NCI-H69 (cell line): Measurements from ENCODE around the gene TUSC1.
"Not testable (repeated sequence)": the region's sequence is repeated elsewhere in the genome, so short reads cannot be mapped to it uniquely, and the experiment has no call there.

Experiments
- DNase-seq: peaks from one replicate; lab custom pipeline; 2025; lab: John Stamatoyannopoulos, UW

TUSC1 gene

DNA sequence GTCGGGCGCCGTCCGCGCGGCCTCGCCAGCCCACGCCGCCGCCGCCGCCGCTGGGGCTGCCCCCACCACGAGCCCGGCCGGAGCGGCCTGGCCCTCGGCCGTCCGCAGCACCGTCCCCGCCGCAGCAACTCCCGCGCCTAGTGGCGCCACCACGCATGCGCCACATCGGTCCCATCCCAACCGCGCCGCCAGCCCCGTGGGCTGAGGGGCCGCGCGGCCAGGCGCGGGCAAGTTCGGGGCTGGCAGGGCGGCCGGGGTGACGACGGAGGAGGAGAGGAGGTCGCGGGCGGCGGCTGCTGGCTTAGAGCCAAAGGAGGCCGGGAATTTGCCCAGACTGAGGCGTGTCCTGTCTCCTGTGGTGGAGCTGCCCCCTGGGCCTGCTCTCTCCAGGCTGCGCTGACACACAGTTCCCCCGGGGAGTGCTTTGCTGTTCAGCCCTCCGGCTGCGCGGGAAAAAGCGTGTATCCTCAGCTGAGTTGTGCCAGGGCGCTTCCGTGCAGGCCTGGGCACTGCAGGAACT lies at the start of gene TUSC1:
Gene TUSC1 (minus strand): TSS at position 298 of the 520 bp plus-strand sequence. CDS start 132 bp downstream, at position 166.
- DNase-seq = peak; percentile 98

DNA sequence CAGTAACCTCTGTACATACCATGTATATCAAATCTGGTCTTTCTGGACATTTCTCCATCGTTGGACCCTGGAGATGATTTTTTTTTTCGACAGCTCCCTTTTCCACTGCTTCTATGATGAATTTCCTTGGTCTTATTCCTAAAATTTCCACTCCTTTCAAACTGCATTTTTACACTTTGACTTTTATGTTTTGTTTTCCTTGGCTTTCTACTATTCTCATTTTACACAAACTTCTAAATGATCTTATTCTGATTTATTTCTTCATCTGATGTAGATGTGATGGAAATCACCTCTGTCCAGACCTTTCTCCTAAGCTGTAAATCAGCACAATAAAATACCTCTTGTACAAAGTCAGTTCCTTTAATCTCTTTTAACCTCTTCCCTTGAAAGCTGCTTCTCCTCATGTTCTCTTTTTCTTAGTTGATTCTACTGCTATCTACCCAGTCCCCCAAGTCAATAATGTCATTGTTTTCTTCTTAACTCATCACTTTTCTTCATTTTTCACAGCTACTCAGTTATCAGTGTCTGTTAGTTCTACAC lies 48.7 kb upstream of the TUSC1 start:
- DNase-seq = no peak

DNA sequence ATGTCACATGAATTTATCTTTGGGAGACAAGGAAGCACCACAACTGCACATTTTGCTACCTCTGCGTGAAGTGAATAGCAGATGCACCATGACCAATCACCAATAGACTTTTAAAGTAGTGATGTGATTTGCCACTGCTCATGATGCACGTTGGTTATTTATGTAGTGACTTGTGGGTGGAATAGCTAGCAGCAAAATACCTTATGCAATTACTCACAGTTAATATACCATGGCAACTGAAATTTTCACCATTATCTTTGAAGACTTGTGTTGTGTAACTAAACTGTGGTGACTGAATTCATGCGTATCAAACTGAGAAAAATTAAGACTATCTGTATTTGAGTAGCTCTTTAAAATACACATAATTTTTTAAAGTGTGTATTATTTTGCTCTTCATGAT lies 46.2 kb upstream of the TUSC1 start:
- no peak for DNase-seq

DNA sequence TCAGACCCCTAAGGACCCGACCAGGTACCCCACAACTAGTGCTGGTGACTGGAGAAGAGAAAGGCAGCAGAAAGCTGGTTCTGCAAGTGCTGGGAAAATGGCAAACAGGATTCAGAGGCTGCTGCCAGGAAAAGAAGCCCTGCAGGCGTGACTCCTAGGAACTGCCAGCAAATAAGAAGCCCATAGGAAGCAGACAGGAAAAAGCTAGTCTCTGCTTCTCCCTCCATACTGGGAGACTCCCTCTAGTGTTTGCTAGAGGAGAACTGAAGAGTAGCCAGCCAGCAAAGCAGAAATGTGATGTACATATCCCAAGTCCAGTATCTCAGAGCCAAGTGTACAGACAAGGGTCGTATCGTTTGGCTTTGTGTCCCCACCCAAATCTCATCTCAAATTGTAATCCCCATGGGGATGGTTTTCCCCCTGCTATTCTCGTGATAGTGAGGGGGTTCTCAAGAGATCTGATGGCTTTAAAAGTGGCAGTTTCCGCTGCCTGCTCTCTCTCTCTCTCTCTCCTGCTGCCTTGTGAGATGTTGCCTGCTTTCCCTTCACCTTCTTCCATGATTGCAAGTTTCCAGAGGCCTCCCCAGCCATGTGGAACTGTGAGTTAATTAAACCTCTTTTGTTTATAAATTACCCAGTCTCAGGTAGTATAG lies 38.1 kb upstream of the TUSC1 start:
- DNase-seq = peak; percentile 95

DNA sequence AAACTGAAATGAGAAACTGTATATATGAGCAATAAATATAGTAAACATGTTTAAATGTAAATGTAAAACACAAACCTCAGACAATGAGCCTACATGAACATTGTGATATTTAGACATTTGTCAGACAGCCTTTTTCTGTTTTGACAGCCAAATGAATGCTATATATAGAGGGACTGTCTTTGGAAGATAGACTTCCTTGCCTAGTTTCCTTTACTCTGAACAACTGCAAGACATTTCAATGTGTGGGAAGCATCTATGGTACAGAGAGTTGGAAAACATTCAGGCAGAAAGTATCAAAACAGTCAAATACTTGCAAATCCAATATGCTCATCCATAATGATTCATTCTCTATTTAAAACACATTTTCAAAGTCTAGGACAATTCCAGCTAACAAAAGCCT lies 31.7 kb upstream of the TUSC1 start:
- DNase-seq = no peak

DNA sequence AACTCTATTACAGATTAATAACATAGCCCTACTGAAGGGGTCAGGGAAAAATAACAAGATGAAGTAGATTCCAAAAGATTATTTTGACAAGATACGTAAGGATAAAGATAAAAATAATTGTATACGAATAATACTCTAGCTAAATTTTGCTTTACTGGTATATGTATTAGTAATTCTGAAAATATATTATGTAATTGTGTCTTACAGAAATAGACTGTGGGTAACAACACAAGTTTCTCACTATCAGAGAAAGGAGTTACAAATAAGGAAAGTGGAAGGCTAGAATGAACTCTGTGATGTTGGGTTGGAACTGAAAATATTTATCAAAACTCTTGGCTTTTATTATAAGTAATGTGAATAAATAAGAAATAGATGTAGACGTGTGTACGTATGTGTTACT lies 26.6 kb upstream of the TUSC1 start:
- DNase-seq = no peak

DNA sequence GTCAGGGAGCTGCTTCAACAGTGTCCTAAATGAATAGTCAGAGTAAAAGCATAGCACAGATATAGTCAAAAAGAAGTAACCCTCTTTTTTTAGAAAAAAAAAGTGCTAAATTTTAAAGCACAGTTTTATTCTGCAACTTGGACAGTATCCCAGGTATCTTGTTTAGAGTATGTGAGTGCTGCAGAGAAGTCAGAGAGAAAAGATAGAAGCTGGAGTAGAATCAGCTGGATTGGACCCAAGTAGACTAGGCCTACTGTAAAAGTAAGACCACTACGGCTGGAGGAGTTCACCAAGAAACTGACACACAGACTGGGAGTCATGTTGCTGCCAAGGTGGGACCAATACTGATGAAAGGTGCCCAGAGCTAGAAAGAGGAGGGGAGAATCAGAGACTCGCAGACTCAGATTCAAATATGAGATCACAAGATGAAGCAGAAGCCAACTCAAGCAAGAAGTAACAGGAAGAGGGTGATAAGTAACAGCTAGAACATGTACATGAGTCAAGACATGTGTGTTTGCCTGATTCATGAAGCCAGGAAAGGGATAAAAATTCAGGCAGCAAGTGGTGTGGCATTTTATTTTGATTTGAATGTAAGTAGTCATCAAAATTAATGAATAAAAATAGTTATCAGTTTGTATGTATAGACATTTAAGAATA lies 25.6 kb upstream of the TUSC1 start:
- DNase-seq = no peak

DNA sequence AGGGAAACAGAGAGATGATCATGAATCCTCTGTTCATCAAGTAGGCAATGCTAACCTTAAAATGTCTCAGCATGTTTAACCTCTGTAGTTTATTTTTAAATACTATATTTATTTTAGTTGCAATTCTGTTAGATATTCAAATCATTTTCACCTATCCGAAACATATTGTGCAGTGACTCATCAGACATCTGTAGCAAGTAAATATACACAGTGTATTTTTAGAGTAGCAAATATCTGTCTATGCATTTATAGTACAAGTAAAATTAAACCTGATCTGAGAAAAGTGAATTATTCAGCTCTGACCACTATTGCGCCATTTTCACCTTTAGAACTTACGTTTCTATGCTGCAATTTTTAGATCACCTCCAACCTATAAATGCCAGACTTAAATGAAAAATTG lies 24.3 kb upstream of the TUSC1 start:
- DNase-seq = no peak

DNA sequence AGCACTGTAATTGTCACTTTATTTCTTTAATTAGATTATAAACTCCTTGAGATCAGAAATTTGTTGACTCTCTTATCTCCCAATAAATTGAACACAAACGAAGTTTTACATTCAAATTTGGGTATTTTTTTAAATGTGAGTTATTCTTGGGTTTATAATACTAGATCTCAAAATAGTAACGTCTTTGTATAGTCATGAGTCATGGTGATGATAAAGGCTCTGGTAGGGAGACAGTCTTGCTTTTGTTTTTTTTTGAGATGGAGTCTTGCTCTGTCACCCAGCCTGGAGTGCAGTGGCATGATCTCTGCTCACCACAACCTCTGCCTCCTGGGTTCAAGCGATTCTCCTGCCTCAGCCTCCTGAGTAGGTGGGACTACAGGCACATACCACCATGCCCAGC lies 22.7 kb upstream of the TUSC1 start:
- not testable (repeated sequence) for DNase-seq

DNA sequence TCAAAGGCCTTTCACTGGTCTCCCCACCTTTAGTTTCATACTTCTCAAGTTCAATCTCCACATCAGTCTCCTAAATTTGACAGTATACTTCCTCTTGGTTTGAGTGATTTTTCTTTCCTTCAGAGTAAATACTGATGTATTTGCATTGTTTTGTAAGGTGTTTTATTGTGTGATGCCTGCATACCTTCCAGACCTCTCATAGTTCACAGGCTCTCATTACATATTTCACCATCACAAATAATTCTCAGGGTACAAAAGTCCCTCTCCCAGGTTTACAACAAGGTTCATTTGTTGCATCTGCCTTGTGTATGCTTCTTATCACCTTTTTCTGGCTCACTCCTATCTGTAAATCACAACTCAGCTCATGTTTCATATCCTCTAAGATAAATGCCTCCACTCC lies 22.2 kb upstream of the TUSC1 start:
- peak; percentile 35 for DNase-seq

DNA sequence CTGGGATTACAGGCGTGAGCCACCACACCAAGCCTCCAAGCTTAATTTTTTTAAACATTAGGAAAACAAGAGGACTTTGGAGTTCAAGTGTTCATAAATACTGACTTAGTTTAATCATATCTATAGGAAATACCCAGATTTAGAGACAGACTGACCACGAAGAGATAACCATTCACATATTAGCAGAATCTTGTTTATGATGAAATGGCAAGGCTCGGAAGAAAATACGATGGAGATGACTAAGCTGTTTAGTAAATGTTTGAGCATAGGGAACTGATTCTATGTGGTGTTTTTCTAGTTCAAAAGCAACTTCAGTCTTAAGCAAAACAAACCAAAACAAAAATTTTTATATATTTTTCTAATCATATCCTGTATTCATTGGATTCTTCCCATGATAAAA lies 13.5 kb upstream of the TUSC1 start:
- DNase-seq = no peak

DNA sequence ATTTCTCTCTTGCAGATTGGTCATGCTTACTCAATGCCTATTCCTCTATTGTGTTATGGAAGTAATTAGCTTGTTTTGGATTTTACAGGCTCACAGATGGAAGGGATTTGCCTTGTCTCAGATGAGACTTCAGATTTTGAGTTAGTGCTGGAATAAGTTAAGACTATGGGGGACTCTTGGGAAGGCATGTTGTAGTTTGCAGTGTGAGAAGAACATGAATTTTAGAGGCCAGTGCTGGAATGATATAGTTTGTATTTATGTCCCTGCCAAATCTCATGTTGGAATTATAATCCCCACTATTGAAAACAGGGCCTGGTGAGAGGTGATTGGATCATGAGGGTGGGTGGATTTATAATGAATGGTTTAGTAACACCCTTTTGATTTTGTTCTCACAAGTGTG lies 6.1 kb upstream of the TUSC1 start:
- DNase-seq = no peak

DNA sequence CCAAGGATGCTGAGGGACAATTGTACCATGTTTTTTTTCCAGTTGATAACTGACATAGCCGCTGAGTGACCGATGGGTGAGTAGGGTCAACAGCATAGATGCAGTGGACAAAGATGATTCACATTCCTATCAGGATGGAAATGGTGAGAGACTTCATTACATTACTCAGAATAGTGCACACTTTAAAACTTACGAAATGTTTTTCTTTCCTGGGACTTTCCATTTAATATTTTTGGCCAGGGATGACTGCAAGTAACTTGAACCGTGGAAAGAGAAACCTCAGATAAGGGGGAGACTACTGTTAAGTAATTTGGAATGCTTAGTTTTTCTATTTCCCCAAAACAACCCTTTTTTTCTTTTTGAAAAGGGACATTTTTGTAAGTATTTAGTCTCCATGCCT lies 3.0 kb upstream of the TUSC1 start:
- no peak for DNase-seq

DNA sequence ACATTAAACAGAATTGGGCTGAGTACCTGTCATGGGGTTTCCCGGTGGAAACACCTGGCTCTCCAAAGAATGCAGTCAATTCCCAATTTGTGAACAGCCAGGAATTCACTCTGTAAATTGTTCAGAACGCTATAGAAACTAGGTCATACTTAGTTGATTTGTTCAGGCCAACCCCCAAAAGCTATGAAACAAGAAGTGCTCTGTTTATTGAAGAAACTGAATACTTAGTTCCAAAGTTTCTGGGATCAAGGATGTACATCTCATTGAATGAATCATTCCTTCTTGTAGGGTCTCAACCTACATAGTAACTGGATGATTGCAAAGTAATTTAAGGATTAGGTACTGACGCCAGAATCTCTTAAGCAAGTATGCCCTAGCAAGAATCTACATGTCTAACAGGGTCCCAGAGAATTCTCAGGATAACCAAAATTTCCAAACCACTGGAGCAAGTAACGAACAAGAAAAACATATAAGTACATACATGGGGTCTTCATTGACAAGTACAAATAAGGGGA lies 659 bp upstream of the TUSC1 start:
- peak; percentile 46 for DNase-seq

DNA sequence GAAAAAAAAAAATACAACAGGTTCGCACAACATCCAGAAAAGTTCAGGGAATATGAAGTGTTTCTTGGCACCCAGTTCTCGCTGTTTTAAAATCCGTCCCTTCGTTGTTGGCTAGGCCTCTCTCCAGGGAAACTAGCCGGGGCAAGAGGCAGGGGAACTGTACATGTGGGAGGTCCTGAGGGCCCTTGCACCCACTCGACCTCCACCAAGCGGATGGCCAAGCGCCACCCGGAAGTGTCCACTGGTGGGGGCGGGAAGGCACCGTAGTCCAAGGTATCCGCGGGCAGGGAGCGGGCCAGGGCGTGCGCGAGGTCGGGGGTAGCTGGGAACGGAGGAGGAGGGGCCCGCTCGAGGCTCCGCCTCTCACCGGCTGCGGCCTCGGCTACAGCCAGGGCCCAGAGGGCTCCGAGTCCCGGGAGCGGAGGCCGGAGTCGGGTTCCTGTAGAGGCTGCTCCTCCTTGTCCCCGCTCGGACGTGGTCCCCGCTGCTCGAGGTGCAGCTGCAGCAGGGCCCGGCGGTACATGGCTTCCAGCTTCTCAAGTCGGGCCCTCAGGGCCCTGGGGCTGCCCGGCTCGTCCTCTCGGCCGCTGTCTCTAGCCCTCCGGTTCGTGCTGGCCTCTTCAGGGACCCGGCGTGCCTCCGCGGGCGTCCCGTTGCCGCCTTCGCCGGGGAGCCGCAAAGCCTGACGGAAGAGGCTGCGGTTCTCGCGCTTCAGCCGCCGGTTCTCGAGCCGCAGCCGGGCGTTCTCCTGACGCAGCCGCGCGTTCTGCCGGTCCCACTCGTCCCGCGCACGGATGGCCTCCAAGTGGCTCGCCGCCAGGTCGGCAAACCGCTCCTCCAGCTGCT lies 720 bp downstream of the TUSC1 start:
- DNase-seq = peak; percentile 96

DNA sequence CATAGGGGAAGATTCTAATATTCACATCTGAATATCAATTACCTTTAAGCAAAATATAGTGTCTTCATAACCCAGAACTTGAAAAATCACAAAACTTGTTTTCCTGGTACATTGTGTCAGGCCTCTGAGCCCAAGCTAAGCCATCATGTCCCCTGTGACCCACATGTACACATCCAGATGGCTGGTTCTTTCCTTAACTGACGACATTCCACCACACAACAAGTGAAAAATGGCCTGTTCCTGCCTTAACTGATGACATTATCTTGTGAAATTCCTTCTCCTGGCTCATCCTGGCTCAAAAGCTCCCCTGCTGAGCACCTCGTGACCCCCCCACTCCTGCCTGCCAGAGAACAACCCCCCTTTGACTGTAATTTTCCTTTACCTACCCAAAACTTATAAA lies 2.4 kb downstream of the TUSC1 start:
- DNase-seq = not testable (repeated sequence)

DNA sequence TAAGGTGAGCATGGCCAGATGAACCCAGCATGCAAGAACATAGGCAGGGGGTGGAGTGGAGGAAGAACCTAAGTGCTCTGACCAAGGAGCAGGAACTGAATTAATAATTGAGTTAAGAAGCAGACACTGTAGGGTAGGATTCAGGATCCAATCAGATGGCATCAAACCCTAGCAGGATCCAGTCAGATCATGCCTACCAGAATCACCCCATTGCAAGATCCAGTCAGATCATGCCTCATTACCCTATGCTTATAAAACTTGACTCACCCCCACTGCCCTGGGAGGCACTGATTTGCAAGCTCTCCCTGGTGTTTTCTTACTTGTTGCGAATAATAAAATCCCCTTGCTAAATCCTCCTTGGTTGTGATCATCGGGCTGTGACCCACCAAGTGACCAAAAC lies 19.7 kb downstream of the TUSC1 start:
- DNase-seq = no peak

DNA sequence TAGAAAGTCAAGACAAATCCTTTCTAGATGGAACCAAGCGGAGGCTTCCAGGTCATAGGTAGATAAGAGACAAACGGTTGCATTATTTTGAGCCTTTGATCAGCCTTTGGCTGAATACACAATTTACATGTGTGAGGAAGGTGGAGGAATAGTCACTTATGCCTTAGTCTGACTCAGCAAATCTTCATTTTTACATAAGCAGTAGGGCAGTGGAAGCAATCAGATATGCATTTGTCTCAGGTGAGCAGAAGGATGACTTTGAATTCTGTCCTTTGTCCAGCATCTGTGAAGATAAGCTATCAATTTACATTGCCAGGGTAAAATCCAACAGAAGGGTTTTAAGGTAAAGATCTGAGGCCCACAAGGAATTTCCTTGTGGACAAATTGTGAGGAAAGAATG lies 23.8 kb downstream of the TUSC1 start:
- no peak for DNase-seq

DNA sequence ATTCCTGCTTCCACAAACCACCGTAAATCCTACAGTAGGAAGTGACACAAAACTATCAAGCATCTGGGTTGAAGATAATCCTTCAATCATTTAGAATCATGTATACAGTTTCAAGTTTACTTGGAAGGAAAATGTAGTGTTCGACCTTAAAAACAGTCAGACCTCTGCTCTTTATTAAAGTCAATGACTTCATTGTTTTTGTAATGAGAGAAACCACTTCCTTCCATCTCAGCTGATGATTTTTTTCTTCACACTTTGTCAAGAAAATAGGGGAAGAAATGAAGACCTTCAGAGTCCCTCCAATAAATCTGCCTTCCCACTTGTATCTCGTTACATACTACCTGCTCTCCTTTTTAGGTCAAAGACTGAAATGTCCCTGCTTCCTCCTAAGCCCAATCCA lies 30.1 kb downstream of the TUSC1 start:
- no peak for DNase-seq

DNA sequence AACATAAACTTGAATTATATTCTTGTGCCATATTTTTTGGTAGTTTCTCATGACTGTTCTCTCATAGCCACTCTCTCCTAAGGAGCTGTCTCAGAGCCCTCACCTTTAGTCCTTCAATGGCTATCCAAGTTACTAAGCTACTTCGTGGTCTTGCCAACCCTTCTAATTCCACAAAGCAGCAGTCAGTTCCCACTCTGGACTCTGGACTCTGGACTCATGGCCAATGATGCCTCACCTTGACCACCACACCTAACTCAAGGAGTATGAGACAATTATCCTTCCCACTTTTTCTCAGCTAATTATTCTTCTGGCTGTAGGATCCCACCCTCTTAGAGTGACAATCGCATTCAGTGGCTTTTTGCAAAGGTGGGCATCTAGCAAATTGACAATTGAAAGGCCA lies 42.2 kb downstream of the TUSC1 start:
- no peak for DNase-seq

DNA sequence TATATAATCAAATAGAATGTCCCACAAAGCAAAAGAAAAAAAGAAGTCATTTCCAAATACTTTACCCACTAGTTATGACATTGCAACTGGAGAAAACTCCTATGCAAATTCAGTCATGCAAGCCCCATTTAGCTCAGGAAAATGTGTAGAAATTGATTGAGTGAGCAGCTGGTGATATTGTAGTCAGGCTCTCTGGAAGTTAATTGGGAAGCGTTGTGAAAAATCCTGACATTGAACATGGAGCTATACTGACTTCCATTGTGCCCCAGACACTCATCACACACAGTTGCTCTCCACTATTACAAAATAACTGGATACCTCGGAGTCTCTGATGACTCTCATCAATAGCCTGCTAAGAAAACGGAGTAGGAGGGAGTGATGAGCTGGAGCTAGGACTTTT lies 49.0 kb downstream of the TUSC1 start:
- no peak for DNase-seq
